HepG2 (cell line): Measurements from ENCODE around the gene DNMT3L. TPM values are rescaled to one million over a fixed set of nuclear protein-coding genes. Genes with fewer than 3 reads are reported as not detected.

Source experiments
- GTF3A ChIP-seq: sonication (generic); formaldehyde crosslinking; conservative IDR thresholded peaks from 2 replicates; pipeline ENCODE4 v1.4.0; 2020; ENCODE audit warnings: mild to moderate bottlenecking, missing genetic modification reagents
- HIVEP1 ChIP-seq: sonication (generic); formaldehyde crosslinking; IDR thresholded peaks from 2 replicates; pipeline ENCODE4 v1.4.0; 2020; ENCODE audit warnings: mild to moderate bottlenecking, missing genetic modification reagents
- HNRNPK ChIP-seq: fragments of 200-400 bp; formaldehyde crosslinking; IDR thresholded peaks from 2 replicates; pipeline ENCODE4 v1.6.1; 2018; ENCODE audit warnings: low read length, low read depth, moderate library complexity, mild to moderate bottlenecking; ENCODE audit not compliant: poor library complexity, severe bottlenecking
- JUN ChIP-seq: sonication (generic); formaldehyde crosslinking; IDR thresholded peaks from 2 replicates; pipeline ENCODE4 v1.4.0; 2020; ENCODE audit warnings: mild to moderate bottlenecking, missing genetic modification reagents
- MAF1 ChIP-seq: sonication (generic); formaldehyde crosslinking; IDR thresholded peaks from 2 replicates; pipeline ENCODE4 v1.5.0; 2020; ENCODE audit warnings: missing genetic modification reagents, borderline replicate concordance
- NCOA2 ChIP-seq: sonication (generic); formaldehyde crosslinking; IDR thresholded peaks from 2 replicates; pipeline ENCODE4 v1.8.0; 2022; ENCODE audit warnings: inconsistent platforms
- POGZ ChIP-seq: sonication (generic); formaldehyde crosslinking; IDR thresholded peaks from 2 replicates; pipeline ENCODE4 v1.4.0; 2020; ENCODE audit warnings: mild to moderate bottlenecking, missing genetic modification reagents
- RAD21 ChIP-seq: fragments of 450-650 bp; formaldehyde crosslinking; IDR thresholded peaks from 2 replicates; pipeline ENCODE4 v1.5.0; 2020; ENCODE audit warnings: mild to moderate bottlenecking
- SKI ChIP-seq: fragments of 450-650 bp; IDR thresholded peaks from one replicate; pipeline ENCODE4 v1.6.1; 2018; ENCODE audit warnings: mild to moderate bottlenecking; ENCODE audit not compliant: partially characterized antibody
- SMAD1 ChIP-seq: sonication (generic); formaldehyde crosslinking; IDR thresholded peaks from 2 replicates; pipeline ENCODE4 v1.4.0; 2020; ENCODE audit warnings: missing genetic modification reagents, low read depth, mild to moderate bottlenecking, borderline replicate concordance
- SP4 ChIP-seq: sonication (generic); formaldehyde crosslinking; IDR thresholded peaks from 2 replicates; pipeline ENCODE4 v1.8.1; 2023; ENCODE audit warnings: mild to moderate bottlenecking, missing genetic modification reagents
- ZHX1 ChIP-seq: sonication (generic); formaldehyde crosslinking; IDR thresholded peaks from 2 replicates; pipeline ENCODE4 v1.8.1; 2022; ENCODE audit warnings: low read depth, mild to moderate bottlenecking, missing genetic modification reagents
- ZMAT3 ChIP-seq: sonication (generic); formaldehyde crosslinking; conservative IDR thresholded peaks from 2 replicates; pipeline ENCODE4 v1.7.0; 2021; ENCODE audit warnings: missing genetic modification reagents
- ZNF12 ChIP-seq: sonication (generic); formaldehyde crosslinking; IDR thresholded peaks from 2 replicates; pipeline ENCODE4 v1.5.0; 2020; ENCODE audit warnings: missing genetic modification reagents
- ZNF18 ChIP-seq: sonication (generic); formaldehyde crosslinking; IDR thresholded peaks from 2 replicates; pipeline ENCODE4 v1.8.0; 2022; ENCODE audit warnings: mild to moderate bottlenecking, missing genetic modification reagents; ENCODE audit not compliant: insufficient replicate concordance
- ZNF264 ChIP-seq: sonication (generic); formaldehyde crosslinking; IDR thresholded peaks from 2 replicates; pipeline ENCODE4 v1.4.0; 2020; ENCODE audit warnings: missing genetic modification reagents
- ZNF276 ChIP-seq: sonication (generic); formaldehyde crosslinking; IDR thresholded peaks from 2 replicates; pipeline ENCODE4 v1.4.0; 2020; ENCODE audit warnings: mild to moderate bottlenecking, low read depth, missing genetic modification reagents
- ZNF292 ChIP-seq: sonication (generic); formaldehyde crosslinking; IDR thresholded peaks from 2 replicates; pipeline ENCODE4 v1.8.1; 2022; ENCODE audit warnings: mild to moderate bottlenecking, low read depth, missing genetic modification reagents, borderline replicate concordance
- ZNF3 ChIP-seq: IDR thresholded peaks from 2 replicates; pipeline ENCODE4 v1.7.0; 2017; ENCODE audit warnings: inconsistent platforms
- ZNF33A ChIP-seq: sonication (generic); formaldehyde crosslinking; IDR thresholded peaks from 2 replicates; pipeline ENCODE4 v1.5.1; 2020; ENCODE audit warnings: missing genetic modification reagents, mild to moderate bottlenecking, moderate library complexity, borderline replicate concordance
- ZNF446 ChIP-seq: sonication (generic); formaldehyde crosslinking; IDR thresholded peaks from 2 replicates; pipeline ENCODE4 v1.5.0; 2020; ENCODE audit warnings: mild to moderate bottlenecking, missing genetic modification reagents
- ZNF710 ChIP-seq: sonication (generic); formaldehyde crosslinking; IDR thresholded peaks from 2 replicates; pipeline ENCODE4 v1.5.0; 2020; ENCODE audit warnings: mild to moderate bottlenecking, missing genetic modification reagents, borderline replicate concordance
- polyA plus RNA-seq, 8 experiments: library from polyadenylated mRNA; depleted of rRNA in 3 of 8; stranded (reverse) in 7 of 8; unstranded in 1 of 8; fragments of >200 nt; fragmentation: Illumina TruSeq in 4 of 8; extraction: Trizol in 4 of 8; gene quantifications; 2 replicates each; pipeline versions ENCODE4 v1.2.1 to v1.2.3, GENCODE V29; 2011 to 2016; ENCODE audit warnings: low read depth in 4 of 8, missing spikeins in 1 of 8, mixed read lengths in 1 of 8; ENCODE audit not compliant: insufficient read depth in 1 of 8
- total RNA-seq, 5 experiments: library from RNA; depleted of rRNA; stranded (reverse); fragments of >200 nt; fragmentation: Illumina TruSeq; extraction: Trizol; gene quantifications; 2 replicates each; pipeline ENCODE4 v1.2.3, GENCODE V29; 2016; ENCODE audit warnings: low read depth in 1 of 5

Gene DNMT3L
- total and polyA plus RNA-seq, 2 of the 13 experiments (the other 11 are each of a cell fraction or from before 2014, with no cell fraction given) = 0.75 to 1.7 TPM

GRCh38 chr21:44300262-44300959 is 38.7 kb upstream of the DNMT3L start (continued):
- TF ChIP-seq ZNF710 (CRISPR knock-in tag) (peak; percentile 29; the same call in 1 of the 2 replicates), ZHX1 (CRISPR knock-in tag) (no peak), JUN (CRISPR knock-in tag) (no peak), NCOA2 (CRISPR knock-in tag) (no peak), SMAD1 (CRISPR knock-in tag) (no peak), SP4 (CRISPR knock-in tag) (no peak), ZNF3 (CRISPR knock-in tag) (no peak), GTF3A (CRISPR knock-in tag) (no peak), ZNF18 (CRISPR knock-in tag) (no peak), HIVEP1 (CRISPR knock-in tag) (no peak; the same call in 1 of the 2 replicates), SKI (no peak), ZNF292 (CRISPR knock-in tag) (no peak), ZNF446 (CRISPR knock-in tag) (0 out of 2 replicates have a peak, but pooled peaks have one; percentile 47), HNRNPK (peak; percentile 73), RAD21 (no peak; the same call in 1 of the 2 replicates), ZNF33A (CRISPR knock-in tag) (no peak), POGZ (CRISPR knock-in tag) (peak; percentile 53; the same call in 1 of the 2 replicates), ZNF12 (no peak), MAF1 (CRISPR knock-in tag) (no peak), ZNF264 (no peak), ZNF276 (CRISPR knock-in tag) (no peak), ZMAT3 (CRISPR knock-in tag) (no peak)
